Right lobe of liver (tissue), 6 donors: Measurements from ENCODE around the gene OR52I2. TPM values are rescaled to one million over a fixed set of nuclear protein-coding genes. Genes with fewer than 3 reads are reported as not detected.

Experiments used
- ATAC-seq, 4 donors: fragments of 200-7000 bp; cut with Tn5 transposase; one replicate each; pipeline ENCODE4 v1.9.1; 2020; ENCODE audit warnings: mild to moderate bottlenecking in 4 of 4, moderate library complexity in 4 of 4
- DNase-seq, 3 donors: peaks; one replicate each; pipeline ENCODE4 v3.0.0-alpha.2; 2020
- H3K27ac ChIP-seq, 3 donors: fragments of 200-600 bp; one replicate each; pipeline ENCODE4 v1.8.0; 2022
- H3K27me3 ChIP-seq, 2 donors: fragments of 200-600 bp; one replicate each; pipeline ENCODE4 v1.8.0; 2022
- H3K36me3 ChIP-seq, 4 donors: fragments of 200-600 bp; sonication (generic) in 1 of 4; one replicate each; pipeline versions ENCODE4 v1.5.1 to v1.8.0; 2017 to 2022; ENCODE audit warnings: control low read depth in 1 of 4
- H3K4me1 ChIP-seq, 4 donors: fragments of 200-600 bp; sonication (generic) in 1 of 4; one replicate each; pipeline versions ENCODE4 v1.5.1 to v1.8.0; 2017 to 2022; ENCODE audit warnings: control low read depth in 1 of 4
- H3K4me3 ChIP-seq, 3 donors: fragments of 200-600 bp; one replicate each; pipeline ENCODE4 v1.8.0; 2022
- H3K9me3 ChIP-seq, 4 donors: fragments of 200-600 bp; sonication (generic) in 1 of 4; one replicate each; pipeline versions ENCODE4 v1.5.1 to v1.8.0; 2017 to 2022; ENCODE audit warnings: control low read depth in 1 of 4
- POLR2A ChIP-seq: fragments of 450-650 bp; IDR thresholded peaks from one replicate; pipeline ENCODE4 v1.6.1; 2017; ENCODE audit warnings: antibody characterized with exemption, mild to moderate bottlenecking
- WGBS: methylation state at CpG from one replicate; pipeline ENCODE4 v1.1.6; 2018; ENCODE audit warnings: low coverage, low lambda C conversion rate; ENCODE audit not compliant: insufficient coverage; ENCODE audit errors: missing lambda C conversion rate; 5-methylcytosine and 5-hydroxymethylcytosine counted together
- intact Hi-C, 2 donors: fragments of 100-400 bp; cut with DNase I; formaldehyde crosslinking; loops; one replicate each; pipeline versions ENCODE4 v1.11.2 to v1.14.1; 2022
- total RNA-seq, 6 experiments: library from RNA; depleted of rRNA in 2 of 6; stranded (reverse); fragments of >200 nt in 2 of 6; fragmentation: NEBNext Ultra II Directional in 3 of 6; extraction: Animal tissue kit (Norgen Biotek cat#: 25700) in 3 of 6; gene quantifications; one replicate each; pipeline versions ENCODE4 v1.1.0 to v1.2.4, GENCODE V29; 2016 to 2023
- TF ChIP-seq, protein P1 (sequence below), 4 donors: fragments of 200-600 bp in 3 of 4; fragments of 450-650 bp in 1 of 4; IDR thresholded peaks; one replicate each; pipeline versions ENCODE4 v1.5.1 to v1.8.0; 2016 to 2022; ENCODE audit warnings: antibody characterized with exemption in 4 of 4, mild to moderate bottlenecking in 2 of 4
- donor health status: DM: no; HTN: yes; CAD: no.
- donor health status: DM: no; HTN: no; CAD: no.
- donor health status: DM: no; HTN: no; CAD: no.
- donor health status: DM: no; HTN: yes; CAD: no.
- donor health status: DM: no; HTN: yes; CAD: no.

OR52I2 gene
- total RNA-seq, 6 experiments from 2014 or later: not detected

DNA sequence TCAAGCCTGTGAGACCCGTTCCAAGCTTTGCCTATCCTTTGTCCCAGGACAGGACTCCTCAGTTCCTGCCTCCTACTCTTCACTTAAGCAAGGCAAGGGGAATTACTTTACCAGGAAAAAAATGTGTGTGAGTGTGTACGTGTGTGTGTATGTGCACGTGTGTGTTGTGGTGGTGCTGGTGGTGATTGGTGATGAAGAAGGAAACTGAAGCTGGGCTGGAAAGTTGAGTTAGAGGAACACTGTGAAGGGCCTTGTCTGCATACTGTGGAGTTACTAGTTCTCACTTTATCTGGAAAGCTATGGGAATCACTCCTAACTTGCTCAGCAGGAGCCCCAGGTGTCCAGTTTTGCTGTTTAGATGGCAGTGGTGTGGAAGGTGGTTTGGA, 56.1 kb downstream of the OR52I2 start:
- DNase-seq: no peak
- Histone ChIP-seq H3K36me3 (no peaks in the 10 kb centered on the region), H3K4me1 (peaks cover 0 to 5% (median 0%) of the 10 kb centered on the region in 4 donors), H3K4me3 (no peak overlapping the region), H3K27me3 (no peaks in the 10 kb centered on the region), H3K9me3 (no peaks in the 10 kb centered on the region), H3K27ac (no peak overlapping the region)
- no peak for ATAC-seq
- WGBS: 79% methylated on average over 3 of the region's 3 CpGs
- intact Hi-C loops: no loop called here
- TF ChIP-seq, protein P1, sequence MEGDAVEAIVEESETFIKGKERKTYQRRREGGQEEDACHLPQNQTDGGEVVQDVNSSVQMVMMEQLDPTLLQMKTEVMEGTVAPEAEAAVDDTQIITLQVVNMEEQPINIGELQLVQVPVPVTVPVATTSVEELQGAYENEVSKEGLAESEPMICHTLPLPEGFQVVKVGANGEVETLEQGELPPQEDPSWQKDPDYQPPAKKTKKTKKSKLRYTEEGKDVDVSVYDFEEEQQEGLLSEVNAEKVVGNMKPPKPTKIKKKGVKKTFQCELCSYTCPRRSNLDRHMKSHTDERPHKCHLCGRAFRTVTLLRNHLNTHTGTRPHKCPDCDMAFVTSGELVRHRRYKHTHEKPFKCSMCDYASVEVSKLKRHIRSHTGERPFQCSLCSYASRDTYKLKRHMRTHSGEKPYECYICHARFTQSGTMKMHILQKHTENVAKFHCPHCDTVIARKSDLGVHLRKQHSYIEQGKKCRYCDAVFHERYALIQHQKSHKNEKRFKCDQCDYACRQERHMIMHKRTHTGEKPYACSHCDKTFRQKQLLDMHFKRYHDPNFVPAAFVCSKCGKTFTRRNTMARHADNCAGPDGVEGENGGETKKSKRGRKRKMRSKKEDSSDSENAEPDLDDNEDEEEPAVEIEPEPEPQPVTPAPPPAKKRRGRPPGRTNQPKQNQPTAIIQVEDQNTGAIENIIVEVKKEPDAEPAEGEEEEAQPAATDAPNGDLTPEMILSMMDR (IDR thresholded peaks at IDR 0.05): no peak
- no peak for TF ChIP-seq POLR2A

DNA sequence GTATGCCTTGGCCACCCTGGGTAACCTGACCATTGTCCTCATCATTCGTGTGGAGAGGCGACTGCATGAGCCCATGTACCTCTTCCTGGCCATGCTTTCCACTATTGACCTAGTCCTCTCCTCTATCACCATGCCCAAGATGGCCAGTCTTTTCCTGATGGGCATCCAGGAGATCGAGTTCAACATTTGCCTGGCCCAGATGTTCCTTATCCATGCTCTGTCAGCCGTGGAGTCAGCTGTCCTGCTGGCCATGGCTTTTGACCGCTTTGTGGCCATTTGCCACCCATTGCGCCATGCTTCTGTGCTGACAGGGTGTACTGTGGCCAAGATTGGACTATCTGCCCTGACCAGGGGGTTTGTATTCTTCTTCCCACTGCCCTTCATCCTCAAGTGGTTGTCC, 58.4 kb downstream of the OR52I2 start:
- Histone ChIP-seq H3K9me3 (no peaks in the 10 kb centered on the region), H3K27me3 (no peaks in the 10 kb centered on the region), H3K4me1 (peaks cover 0 to 5% (median 0%) of the 10 kb centered on the region in 4 donors), H3K27ac (no peak overlapping the region), H3K4me3 (no peak overlapping the region), H3K36me3 (no peaks in the 10 kb centered on the region)
- intact Hi-C loops: loop anchor here in 1 of 2 donors (5.0 kb wide), 1 partner anchor 357 kb away; no protein-coding TSS in a partner anchor
- ATAC-seq (no peak), DNase-seq (no peak)
- TF ChIP-seq, protein P1 (IDR thresholded peaks at IDR 0.05): no peak
- no peak for TF ChIP-seq POLR2A
- WGBS: 63% methylated on average over 5 of the region's 6 CpGs

DNA sequence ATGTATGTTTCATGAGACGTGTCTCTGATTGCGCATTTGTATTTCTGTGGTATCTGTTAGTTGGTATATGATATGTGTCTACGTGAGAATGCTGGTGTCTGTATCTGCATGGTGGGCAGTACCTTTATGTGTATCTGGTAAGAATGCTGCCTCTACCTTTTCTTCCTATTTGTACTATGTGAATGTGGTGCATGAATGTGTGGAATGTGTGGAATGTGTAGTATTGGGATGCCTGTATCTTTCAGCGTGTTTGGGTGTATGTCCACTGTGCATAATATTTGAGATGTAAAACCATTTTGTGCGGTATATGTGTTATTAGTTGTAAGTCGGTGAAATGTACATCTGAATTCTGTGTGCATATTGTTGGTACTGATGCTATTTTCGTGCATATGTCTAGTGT, 60.0 kb downstream of the OR52I2 start:
- no peaks in the 10 kb centered on the region for H3K27me3 ChIP-seq
- H3K36me3 ChIP-seq: no peaks in the 10 kb centered on the region
- peaks cover 0 to 5% (median 0%) of the 10 kb centered on the region in 4 donors for H3K4me1 ChIP-seq
- TF ChIP-seq, protein P1 (IDR thresholded peaks at IDR 0.05): no peak
- no peak for TF ChIP-seq POLR2A
- ATAC-seq (no peak), DNase-seq (no peak)
- no peaks in the 10 kb centered on the region for H3K9me3 ChIP-seq
- 61% methylated on average over 7 of the region's 7 CpGs for WGBS
- intact Hi-C loops: loop anchor here in 1 of 2 donors (5.0 kb wide), 1 partner anchor 356 kb away; no protein-coding TSS in a partner anchor
- no peak overlapping the region for H3K27ac ChIP-seq
- H3K4me3 ChIP-seq: no peak overlapping the region

DNA sequence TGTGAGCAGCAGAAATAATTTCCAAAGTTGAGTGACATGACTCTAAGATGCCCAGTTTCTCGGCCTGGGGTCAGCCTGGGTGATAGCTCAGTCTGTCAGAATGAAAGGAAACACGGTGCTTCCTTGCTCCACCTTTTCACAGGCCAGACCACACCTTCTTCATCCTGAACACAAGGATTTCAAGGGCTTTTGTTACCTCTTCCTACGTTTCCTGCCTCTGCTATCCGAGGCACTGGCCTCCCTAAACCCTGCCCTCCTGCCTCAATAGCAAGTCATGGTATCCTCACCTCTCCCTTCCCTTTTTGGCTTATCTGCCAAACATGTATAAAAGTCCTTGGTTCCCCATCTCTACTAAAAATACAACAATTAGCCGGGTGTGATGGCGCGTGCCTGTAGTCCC, 60.5 kb downstream of the OR52I2 start:
- H3K36me3 ChIP-seq: no peaks in the 10 kb centered on the region
- WGBS: 33% methylated on average over 5 of the region's 7 CpGs
- ATAC-seq (no peak), DNase-seq (no peak)
- TF ChIP-seq, protein P1 (IDR thresholded peaks at IDR 0.05): no peak
- TF ChIP-seq POLR2A: no peak
- no peaks in the 10 kb centered on the region for H3K27me3 ChIP-seq
- intact Hi-C loops: loop anchor here in 1 of 2 donors (5.0 kb wide), 1 partner anchor 355 kb away; no protein-coding TSS in a partner anchor
- peaks cover 0 to 2% (median 0%) of the 10 kb centered on the region in 4 donors for H3K4me1 ChIP-seq
- H3K4me3 ChIP-seq: no peak overlapping the region
- H3K27ac ChIP-seq: no peak overlapping the region
- no peaks in the 10 kb centered on the region for H3K9me3 ChIP-seq

Other genes starting within 250 kb of the OR52I2 start
- gene OR52B4, start 213.4 kb upstream of the OR52I2 start, total RNA-seq: not detected
- gene TRIM21, start 188.0 kb upstream of the OR52I2 start, total RNA-seq: 10 to 100 TPM in 4 of 6 experiments, 1 to 10 TPM in 2; 5.8 to 19.4 (median 10.4) TPM
- gene OR52K2, start 132.4 kb upstream of the OR52I2 start, total RNA-seq: not detected
- under 1 TPM in 1 of 6 experiments, not detected in 5; 0.07 TPM for gene OR52K1, start 99.1 kb upstream of the OR52I2 start, total RNA-seq
- not detected for gene OR52M1, start 36.6 kb upstream of the OR52I2 start, total RNA-seq
- not detected for gene OR52I1, start 12.3 kb downstream of the OR52I2 start, total RNA-seq
- 1 to 10 TPM; 3.3 to 8.6 (median 5.8) TPM for gene TRIM68, start 26.5 kb downstream of the OR52I2 start, total RNA-seq
- gene OR51D1, start 55.7 kb downstream of the OR52I2 start, total RNA-seq: not detected
- gene OR51E1, start 62.2 kb downstream of the OR52I2 start, total RNA-seq: not detected
- gene OR51E2, start 116.1 kb downstream of the OR52I2 start, total RNA-seq: not detected
- not detected for gene MMP26, start 123.0 kb downstream of the OR52I2 start, total RNA-seq
- gene OR51F1, start 188.2 kb downstream of the OR52I2 start, total RNA-seq: not detected
- gene OR52R1, start 222.6 kb downstream of the OR52I2 start, total RNA-seq: not detected
- not detected for gene OR51F2, start 239.6 kb downstream of the OR52I2 start, total RNA-seq